ENCODE measurements around the gene PLAC8L1.
A peak's percentile ranks its signal among the peaks of the same experiment; 100 is the strongest.

DNA sequence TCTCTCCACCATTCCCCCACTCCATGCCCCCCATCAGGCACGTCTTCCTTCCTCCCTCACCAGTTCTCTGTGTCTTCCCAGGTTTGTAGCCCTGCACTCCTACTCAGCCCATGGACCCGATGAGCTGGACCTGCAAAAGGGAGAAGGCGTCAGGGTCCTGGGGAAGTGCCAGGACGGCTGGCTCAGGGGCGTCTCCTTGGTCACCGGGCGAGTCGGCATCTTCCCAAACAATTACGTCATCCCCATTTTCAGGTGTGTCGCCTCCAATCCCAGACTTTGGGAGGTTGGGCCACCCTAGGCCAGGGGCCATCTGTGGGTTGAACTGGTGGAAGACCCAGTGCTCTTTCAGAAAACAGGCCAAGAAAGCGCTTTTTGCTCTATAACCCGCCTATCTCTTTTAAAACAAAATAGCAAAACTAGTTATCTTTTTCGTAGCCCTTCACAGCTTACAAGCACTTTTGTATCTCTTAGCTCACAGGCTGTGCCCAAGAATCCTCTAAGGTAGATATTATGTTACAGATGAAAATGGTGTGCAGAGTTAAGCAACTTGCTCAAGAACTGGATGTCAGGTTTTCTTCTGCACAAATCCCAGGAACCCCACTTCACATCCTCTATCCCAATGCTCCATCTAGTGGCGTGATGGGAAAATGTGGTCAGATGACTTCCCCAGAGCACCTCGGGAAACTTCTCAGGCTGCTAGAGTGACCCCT is 56.2 kb downstream of the PLAC8L1 start:
- TF ChIP-seq, protein P1, sequence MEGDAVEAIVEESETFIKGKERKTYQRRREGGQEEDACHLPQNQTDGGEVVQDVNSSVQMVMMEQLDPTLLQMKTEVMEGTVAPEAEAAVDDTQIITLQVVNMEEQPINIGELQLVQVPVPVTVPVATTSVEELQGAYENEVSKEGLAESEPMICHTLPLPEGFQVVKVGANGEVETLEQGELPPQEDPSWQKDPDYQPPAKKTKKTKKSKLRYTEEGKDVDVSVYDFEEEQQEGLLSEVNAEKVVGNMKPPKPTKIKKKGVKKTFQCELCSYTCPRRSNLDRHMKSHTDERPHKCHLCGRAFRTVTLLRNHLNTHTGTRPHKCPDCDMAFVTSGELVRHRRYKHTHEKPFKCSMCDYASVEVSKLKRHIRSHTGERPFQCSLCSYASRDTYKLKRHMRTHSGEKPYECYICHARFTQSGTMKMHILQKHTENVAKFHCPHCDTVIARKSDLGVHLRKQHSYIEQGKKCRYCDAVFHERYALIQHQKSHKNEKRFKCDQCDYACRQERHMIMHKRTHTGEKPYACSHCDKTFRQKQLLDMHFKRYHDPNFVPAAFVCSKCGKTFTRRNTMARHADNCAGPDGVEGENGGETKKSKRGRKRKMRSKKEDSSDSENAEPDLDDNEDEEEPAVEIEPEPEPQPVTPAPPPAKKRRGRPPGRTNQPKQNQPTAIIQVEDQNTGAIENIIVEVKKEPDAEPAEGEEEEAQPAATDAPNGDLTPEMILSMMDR (IDR thresholded peaks at IDR 0.05) = peak in 3 of 4 experiments; percentile 64 to 74 (median 72)
- TF ChIP-seq POLR2AphosphoS5 (IDR thresholded peaks at IDR 0.05) = no peak
